SK-N-MC (cell line): ENCODE results near the gene FAM50B.

Experiments
- DNase-seq: peaks from one replicate; pipeline ENCODE4 v3.0.0-alpha.2; 2011; ENCODE audit warnings: low read depth, low spot score
- H3K27ac ChIP-seq: fragments of 200-600 bp; sonication (generic); 2 replicates; pipeline ENCODE4 v1.5.1; 2016; ENCODE audit warnings: mixed run types
- H3K36me3 ChIP-seq: fragments of 200-600 bp; sonication (generic); 2 replicates; pipeline ENCODE4 v1.6.1; 2017; ENCODE audit warnings: antibody characterized with exemption, low read length, mixed read lengths; ENCODE audit not compliant: insufficient read depth
- H3K4me3 ChIP-seq: fragments of 200-600 bp; sonication (generic); 2 replicates; pipeline ENCODE4 v1.5.1; 2016
- H3K9ac ChIP-seq: fragments of 200-600 bp; sonication (generic); 2 replicates; pipeline ENCODE4 v1.8.0; 2017; ENCODE audit warnings: mixed run types, mixed read lengths; ENCODE audit not compliant: insufficient read length
- H3K9me3 ChIP-seq: fragments of 200-600 bp; sonication (generic); 2 replicates; pipeline ENCODE4 v1.6.1; 2017; ENCODE audit warnings: low read depth, mild to moderate bottlenecking, antibody characterized with exemption, low read length, moderate library complexity, mixed read lengths
- EZH2 ChIP-seq: fragments of 200-600 bp; sonication (generic); IDR thresholded peaks from one replicate; pipeline ENCODE4 v1.6.1; 2017; ENCODE audit warnings: antibody characterized with exemption
- FOXP2 ChIP-seq: optimal IDR thresholded peaks from 2 replicates; pipeline ENCODE3; 2011; ENCODE audit warnings: mild to moderate bottlenecking, moderate library complexity; ENCODE audit not compliant: insufficient read depth; ENCODE audit errors: extremely low read length, control extremely low read depth
- POLR2AphosphoS5 ChIP-seq: IDR thresholded peaks from 2 replicates; pipeline ENCODE4 v1.6.1; 2012; ENCODE audit warnings: mild to moderate bottlenecking, low read depth, low read length, borderline replicate concordance

Gene FAM50B

DNA sequence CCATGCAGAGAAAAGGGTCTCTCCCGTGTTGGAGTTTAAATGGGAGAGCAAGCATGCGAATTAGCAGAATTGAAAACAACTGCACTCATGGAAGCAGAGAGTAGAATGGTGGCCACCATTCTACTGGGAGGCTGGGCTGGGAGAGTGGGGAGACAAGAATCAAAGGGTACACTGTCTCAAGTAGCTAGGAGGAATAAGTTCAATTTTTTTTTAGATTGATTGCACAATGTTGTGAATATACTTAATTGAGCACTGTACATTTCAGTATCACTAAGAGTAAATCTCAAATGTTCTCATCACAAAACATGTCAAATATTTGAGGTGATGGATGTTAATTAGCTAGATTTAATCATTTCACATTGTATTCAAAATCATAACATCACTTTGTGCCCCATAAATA, 34.6 kb upstream of the FAM50B start:
- no peak overlapping the region for H3K9ac ChIP-seq
- TF ChIP-seq EZH2 = no peak
- TF ChIP-seq POLR2AphosphoS5 = no peak
- no peak for TF ChIP-seq FOXP2
- H3K36me3 ChIP-seq = no peaks in the 10 kb centered on the region
- DNase-seq = no peak
- H3K9me3 ChIP-seq = no peaks in the 10 kb centered on the region
- no peak overlapping the region for H3K4me3 ChIP-seq
- no peak overlapping the region for H3K27ac ChIP-seq

DNA sequence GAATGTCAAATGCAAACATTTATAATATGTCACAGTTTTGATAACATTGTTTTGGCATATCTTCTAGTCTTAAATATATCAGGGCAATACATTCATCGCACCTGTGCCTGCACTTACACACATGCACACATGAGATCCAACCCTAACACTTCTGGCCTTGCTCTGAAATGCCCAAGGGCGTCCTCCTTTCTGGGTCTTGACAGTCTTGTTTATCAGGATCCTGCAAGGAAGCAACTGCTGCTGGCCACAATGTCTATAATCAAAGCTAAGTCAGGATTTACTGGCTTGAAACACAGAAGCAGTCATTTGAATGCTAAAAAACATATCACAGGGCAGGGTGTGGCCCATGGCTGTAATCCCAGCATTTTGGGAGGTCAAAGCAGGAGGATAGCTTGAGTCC, 32.9 kb upstream of the FAM50B start:
- no peaks in the 10 kb centered on the region for H3K36me3 ChIP-seq
- H3K9me3 ChIP-seq = no peaks in the 10 kb centered on the region
- no peak for DNase-seq
- H3K4me3 ChIP-seq = no peak overlapping the region
- H3K27ac ChIP-seq = no peak overlapping the region
- no peak overlapping the region for H3K9ac ChIP-seq
- TF ChIP-seq POLR2AphosphoS5 (no peak), FOXP2 (no peak), EZH2 (no peak)

DNA sequence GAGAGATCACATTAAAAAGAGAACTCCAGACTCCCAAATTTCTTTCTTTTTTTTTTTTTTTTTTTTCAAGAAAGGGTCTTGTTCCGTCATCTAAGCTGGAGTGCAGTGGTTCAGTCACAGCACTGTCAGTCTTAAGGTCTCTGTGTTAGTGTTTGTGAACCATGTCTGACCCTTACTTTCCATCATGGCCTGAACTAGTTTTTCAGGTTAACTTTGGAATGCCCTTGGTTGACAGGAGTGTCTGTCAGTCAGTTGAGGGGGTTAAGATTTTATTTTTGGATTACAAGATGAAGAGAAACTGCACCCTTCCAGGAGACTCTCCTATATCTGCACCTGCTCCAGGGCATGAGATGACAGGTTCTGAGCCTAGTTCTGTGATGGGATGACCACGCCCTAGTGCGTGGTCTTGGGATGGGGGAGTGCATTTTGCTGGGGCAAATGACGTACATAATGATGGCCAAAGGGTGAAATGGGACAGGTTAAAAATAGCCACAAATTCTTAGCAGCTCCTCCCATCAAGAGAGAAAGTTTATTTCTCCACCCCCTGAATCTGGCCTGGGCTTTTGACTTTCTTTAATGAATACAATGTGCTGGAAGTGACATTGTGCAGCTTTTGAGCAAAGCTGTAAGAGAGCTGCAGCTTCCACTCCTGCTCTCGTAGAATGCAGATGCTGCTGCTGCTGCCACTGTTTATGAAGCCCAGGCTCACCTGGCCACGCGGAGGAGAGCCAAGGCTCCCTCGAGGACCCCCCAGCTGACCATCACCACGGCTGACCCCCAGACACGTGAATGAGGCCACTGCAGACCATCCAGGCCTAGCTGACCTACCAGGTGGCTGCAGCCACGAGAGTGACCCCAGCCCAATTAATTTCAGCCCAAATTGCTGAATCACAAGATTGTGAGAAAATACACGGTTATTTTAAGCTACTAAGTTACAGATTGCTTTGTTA, 29.7 kb upstream of the FAM50B start:
- H3K9ac ChIP-seq = no peak overlapping the region
- H3K4me3 ChIP-seq = no peak overlapping the region
- H3K36me3 ChIP-seq = no peaks in the 10 kb centered on the region
- TF ChIP-seq EZH2 (no peak), POLR2AphosphoS5 (no peak), FOXP2 (no peak)
- no peak for DNase-seq
- H3K27ac ChIP-seq = no peak overlapping the region
- H3K9me3 ChIP-seq = no peaks in the 10 kb centered on the region

DNA sequence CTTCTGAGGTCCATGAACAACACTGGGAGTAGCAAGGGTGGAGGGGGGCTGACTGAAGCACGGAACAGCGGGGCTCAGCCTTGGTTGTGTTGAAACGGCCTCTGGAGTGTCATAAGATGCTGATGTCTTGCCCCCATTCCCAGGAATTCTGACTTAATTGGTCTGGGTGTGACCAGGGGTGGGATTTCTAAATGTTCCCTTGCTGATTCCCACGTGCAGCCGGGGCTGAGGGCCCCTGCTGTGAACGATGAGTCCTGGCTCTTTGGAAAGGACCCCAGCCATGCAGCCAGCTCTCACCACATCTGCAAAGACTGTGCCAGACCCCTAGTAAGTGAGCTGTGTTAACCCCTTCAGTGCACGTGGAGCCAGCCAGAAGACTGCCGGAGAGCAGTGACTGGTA, 28.6 kb upstream of the FAM50B start:
- no peak for DNase-seq
- Histone ChIP-seq H3K9me3 (no peaks in the 10 kb centered on the region), H3K4me3 (no peak overlapping the region), H3K9ac (no peak overlapping the region), H3K36me3 (no peaks in the 10 kb centered on the region), H3K27ac (no peak overlapping the region)
- no peak for TF ChIP-seq EZH2
- no peak for TF ChIP-seq FOXP2
- TF ChIP-seq POLR2AphosphoS5 = no peak

DNA sequence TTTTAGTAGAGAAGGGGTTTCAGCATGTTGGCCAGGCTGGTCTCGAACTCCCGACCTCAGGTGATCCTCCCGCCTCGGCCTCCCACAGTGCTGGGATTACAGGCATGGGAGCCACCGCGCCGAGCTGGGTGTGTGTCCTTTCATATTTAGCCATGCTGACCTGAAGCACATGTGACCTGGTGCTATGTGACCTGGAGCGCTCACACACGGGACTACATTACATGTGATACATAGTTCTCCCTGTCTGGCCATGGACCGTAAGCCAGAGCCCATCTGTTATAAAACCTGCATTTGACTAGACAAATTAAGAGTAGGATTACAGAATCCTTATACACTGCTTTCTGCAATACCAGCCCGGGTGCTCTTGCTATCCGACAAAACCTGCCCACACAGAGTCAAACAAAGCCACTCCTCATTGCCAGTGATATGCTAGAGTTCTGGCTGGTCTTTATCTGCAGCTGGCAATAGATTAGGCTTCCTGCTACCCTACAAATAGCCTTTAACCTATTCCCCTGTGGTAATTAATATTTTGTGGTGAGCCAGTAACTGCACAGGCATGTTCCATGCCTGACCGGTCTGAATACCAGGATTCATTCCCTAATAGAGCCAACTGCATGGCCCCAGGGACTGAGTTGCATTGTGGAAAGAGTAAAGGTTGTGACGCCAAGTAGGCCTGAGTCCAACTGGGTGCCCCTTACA, 26.3 kb upstream of the FAM50B start:
- DNase-seq = no peak
- Histone ChIP-seq H3K27ac (no peak overlapping the region), H3K9me3 (no peaks in the 10 kb centered on the region), H3K36me3 (no peaks in the 10 kb centered on the region), H3K4me3 (no peak overlapping the region), H3K9ac (no peak overlapping the region)
- TF ChIP-seq POLR2AphosphoS5 = no peak
- no peak for TF ChIP-seq EZH2
- TF ChIP-seq FOXP2 = no peak

DNA sequence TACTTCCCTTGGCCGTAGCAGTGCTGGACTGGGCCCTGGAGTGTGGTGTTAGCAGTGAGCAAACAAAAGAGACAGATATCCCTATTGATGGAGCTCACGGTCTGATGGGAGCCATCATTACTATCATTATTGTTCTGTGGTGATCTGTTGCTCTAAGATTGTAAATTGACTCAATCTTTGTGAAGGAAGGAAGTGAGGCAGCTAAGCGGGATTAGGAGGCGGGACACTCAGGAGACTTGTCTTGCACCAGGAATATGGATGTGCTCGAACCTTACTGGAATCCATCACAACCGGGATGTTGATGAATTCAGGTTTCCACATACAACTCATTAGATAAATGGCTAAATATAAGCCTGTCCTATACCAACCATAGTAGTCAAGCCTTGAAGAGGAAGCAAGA, 25.5 kb upstream of the FAM50B start:
- TF ChIP-seq POLR2AphosphoS5 (no peak), FOXP2 (no peak), EZH2 (no peak)
- H3K9me3 ChIP-seq = no peaks in the 10 kb centered on the region
- no peak for DNase-seq
- H3K4me3 ChIP-seq = no peak overlapping the region
- H3K27ac ChIP-seq = no peak overlapping the region
- H3K9ac ChIP-seq = no peak overlapping the region
- H3K36me3 ChIP-seq = no peaks in the 10 kb centered on the region

DNA sequence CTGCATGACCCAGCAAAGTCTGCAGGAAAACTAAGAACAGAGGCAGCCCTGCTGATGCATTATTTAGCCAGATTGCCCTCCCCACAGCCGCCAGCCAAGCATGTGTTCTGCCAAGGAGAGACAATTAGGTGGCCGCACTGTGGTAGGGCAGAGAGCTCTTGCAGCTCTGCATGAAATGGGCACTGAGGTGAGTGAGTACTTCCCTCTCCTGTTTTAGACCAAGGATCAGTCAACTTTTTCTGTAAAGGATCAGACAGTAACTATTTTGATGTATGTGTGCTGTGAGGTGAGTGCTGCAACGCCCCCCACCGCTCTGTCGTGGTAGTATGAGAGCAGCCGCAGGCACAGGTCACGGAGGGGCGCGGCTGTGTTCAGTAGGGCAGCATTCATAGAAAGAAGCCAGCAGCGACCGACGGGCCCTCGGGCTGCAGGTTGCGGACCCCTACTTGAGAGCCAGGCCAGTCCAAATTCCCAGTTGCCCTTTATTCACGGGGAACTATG, 23.8 kb upstream of the FAM50B start:
- Histone ChIP-seq H3K9ac (peak overlapping the region; percentile 43), H3K4me3 (peak overlapping the region; percentile 39), H3K9me3 (no peaks in the 10 kb centered on the region), H3K36me3 (no peaks in the 10 kb centered on the region), H3K27ac (peak overlapping the region; percentile 61)
- no peak for DNase-seq
- TF ChIP-seq FOXP2 (no peak), EZH2 (no peak), POLR2AphosphoS5 (no peak)

DNA sequence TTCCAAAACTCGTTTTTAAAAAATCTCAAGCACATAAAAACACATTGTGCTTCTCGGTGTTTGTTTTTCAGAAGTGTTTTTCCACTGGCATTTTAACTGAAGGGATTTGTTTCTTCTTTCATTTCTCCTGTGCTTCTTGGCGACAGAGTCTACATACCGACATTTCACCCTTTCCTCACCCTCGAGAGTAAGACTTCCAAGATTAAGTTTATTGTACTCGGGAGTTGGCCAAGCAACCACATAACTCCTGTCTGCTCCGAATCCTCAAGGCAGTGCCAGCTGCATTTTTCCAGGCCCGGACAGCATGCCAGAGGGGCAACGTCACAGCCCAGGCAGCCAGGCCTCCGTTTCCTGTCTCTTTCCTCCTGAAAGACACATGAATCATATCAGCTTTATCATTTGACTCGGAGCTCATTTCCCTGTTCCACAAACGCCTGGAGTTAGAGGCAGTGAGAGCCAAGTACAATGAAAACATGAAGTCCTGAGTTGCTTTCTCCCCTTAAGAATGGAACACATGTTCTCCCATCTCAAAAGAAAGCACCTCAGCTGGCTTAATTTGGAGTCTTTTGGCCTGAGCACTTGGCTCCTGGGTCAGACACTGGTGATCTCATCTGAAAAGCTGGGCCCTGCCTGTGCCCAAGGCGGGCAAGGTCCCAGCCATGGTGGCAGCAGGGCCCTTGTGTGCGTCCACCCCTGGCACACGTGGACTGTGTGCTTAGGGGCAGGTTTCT, 23.2 kb upstream of the FAM50B start:
- Histone ChIP-seq H3K36me3 (no peaks in the 10 kb centered on the region), H3K27ac (peak overlapping the region; percentile 61), H3K4me3 (peak overlapping the region; percentile 39), H3K9ac (peak overlapping the region; percentile 43), H3K9me3 (no peaks in the 10 kb centered on the region)
- TF ChIP-seq POLR2AphosphoS5 = no peak
- TF ChIP-seq FOXP2 = no peak
- no peak for TF ChIP-seq EZH2
- DNase-seq = no peak
